Kidney capillary endothelial cell (primary cell): ENCODE measurements around the gene SH2D3C.

Experiments
- DNase-seq: peaks from one replicate; pipeline ENCODE4 v3.0.0-alpha.2; 2018; ENCODE audit warnings: low spot score

The SH2D3C gene

DNA sequence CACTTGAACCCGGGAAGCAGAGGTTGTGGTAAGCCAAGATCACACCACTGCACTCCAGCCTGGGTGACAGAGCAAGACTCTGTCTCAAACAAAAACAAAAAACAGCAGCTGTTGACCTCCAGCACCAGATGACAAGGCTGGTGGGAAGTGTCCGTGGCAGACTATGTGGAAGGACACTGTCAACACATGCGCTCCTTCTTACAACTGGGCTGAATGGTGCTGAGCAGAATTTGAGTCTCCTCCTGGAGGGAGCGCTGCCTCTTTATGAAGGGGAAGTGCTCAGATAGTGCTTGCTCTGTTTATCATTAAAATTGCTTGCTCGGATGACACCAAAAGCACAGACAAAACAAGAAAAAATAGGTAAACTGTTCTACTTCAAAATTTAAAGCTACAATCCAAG lies 80.9 kb downstream of the SH2D3C start:
- DNase-seq = no peak

DNA sequence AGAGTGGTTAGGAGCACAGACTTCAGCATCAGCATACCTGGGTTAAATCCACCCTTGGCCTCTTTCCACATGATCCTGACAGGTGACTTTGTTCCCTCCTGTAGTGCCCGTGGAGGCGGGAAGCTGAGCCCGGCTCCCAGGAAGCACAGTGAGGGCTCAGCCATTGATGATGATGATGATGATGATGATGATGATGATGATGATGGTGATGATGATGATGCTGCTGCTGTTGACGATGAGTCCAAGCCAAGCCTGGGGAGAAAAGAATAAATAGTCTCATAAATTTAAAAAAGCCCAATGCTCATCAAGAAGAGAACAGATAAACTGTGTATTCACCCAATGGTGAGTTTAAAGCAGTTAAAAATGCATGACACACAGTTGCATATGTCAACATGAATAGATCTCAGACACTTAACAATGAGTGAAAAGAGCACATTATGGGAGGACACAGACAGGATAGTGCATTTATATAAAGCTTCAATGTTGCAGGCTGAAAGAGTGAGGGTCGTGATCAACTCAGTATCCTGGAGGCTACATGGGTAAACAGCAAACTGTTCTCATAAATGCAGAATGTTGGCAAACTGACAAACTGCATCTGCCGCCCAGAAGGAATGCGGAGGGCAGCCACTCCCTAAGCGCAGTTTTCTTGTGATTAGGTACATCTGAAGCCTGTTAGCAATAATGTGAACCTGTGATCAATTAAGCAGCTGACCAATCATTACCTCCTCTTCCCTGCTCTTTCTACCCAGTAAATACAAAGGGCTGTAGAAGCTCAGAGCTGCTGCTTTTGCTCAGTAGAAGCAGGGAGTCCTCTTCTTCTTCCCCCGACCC lies 83.4 kb downstream of the SH2D3C start:
- no peak for DNase-seq

DNA sequence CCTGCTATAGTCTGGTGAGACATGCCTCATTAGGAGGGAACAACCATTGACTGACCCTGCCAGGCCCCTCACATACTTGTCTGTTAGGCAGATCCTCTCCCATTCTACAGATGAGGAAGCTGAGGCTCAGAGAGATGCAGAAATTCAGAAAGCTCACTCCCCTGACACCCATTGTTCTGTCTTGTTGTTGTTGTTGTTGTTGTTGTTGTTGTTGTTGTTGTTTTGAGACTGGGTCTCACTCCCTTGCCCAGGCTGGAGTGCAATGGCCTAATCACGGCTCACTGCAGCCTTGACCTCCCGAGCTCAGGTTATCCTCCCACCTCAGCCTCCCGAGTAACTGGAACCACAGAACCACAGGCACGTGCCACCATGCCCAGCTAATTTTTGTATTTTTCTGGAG lies 84.8 kb downstream of the SH2D3C start:
- DNase-seq = no peak

DNA sequence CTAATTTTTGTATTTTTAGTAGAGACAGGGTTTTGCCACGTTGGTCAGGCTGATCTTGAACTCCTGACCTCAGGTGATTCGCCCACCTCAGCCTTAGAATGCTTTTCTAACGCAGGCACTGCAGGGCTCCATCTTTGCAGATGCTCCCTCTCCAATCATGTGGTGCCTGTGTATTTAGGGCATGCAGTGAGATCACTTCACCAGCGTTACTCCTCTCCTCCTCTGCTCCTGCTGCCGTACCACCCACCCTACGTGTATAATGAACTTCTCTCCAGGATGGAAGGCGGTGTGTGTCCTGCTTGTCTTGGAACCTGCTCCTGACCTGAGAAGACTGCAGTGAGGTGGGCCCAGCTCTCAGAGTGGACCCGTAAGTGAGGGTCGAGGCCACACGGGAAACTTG lies 85.3 kb downstream of the SH2D3C start:
- DNase-seq = no peak

DNA sequence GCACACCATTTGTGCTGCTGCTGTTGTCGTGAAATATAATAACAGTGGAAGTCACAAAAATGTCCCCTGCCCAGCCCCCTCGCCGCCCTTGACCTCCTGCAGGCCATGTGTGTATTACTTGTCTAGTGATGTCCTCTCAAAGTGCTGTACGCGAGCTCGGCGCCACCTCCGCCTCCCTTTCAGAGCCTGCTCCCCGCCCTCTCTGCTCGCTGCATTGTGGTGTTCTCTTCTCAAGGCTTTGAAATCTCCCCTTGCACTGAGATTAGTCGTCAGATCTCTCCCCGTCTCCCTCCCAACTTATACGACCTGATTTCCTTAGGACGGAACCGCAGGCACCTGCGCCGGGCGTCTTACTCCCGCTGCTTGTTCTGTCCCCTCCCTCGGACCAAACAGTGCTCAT lies 86.4 kb downstream of the SH2D3C start:
- no peak for DNase-seq

DNA sequence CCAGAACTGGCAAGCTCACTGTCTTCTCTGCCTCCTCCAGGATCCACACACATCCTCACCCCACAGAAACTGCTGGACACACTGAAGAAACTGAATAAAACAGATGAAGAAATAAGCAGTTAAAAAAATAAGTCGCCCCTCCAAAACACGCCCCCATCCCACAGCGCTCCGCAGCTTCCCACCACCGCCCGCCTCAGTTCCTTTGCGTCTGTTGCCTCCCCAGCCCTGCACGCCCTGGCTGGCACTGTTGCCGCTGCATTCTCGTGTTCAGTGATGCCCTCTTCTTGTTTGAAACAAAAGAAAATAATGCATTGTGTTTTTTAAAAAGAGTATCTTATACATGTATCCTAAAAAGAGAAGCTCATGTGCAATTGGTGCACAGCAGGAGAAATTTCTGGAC lies 87.7 kb downstream of the SH2D3C start:
- no peak for DNase-seq

DNA sequence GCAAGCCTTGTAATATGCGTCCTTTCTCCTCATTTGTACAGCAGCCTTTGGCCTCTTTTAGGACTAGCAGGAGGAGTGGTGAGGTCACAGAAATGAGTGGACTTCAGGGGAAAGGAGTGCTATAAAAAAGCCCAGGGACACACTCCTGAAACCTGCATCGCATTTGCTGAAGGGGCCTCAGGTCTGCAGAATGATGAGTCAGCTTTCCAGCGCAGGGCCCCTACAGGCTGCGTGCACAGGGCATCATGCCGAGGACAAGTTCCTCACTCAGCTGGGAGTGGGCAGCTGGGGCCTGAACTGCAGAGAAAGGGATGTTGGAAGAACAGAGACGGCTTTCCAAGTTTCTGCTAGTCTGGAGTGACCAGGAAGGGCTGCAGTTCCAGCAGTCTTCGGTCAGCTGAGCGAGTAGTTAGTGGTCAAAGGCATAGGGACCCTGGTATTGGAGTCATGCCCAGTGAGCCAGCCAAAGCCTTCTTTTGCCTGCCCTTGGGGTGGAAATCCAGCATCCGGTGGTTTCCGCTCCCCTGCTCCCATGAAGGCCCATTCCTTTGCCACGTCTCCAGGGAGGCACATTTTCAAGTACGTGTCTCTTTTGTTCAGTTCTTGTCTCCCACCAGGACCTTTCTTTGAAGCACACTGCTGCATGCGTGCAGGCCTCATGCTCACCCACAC lies 89.0 kb downstream of the SH2D3C start:
- DNase-seq = no peak
